NCI-H2107 (cell line): ENCODE data around the gene TMEM132C.
"Not testable (repeated sequence)": the region's sequence is repeated elsewhere in the genome, so short reads cannot be mapped to it uniquely, and the experiment has no call there.

Experiments
- DNase-seq: peaks from one replicate; lab custom pipeline; 2025; lab: John Stamatoyannopoulos, UW

TMEM132C gene

GRCh38 chr12:128564956-128565355 lies 298.0 kb downstream of the TMEM132C start:
- DNase-seq: no peak

GRCh38 chr12:128567730-128568129 lies 300.8 kb downstream of the TMEM132C start:
- no peak for DNase-seq

- no peak for DNase-seq
Measured at GRCh38 chr12:128570191-128571065, 303.5 kb downstream of the TMEM132C start.

- no peak for DNase-seq
Measured at GRCh38 chr12:128571906-128572810, 305.2 kb downstream of the TMEM132C start.

- no peak for DNase-seq
Measured at GRCh38 chr12:128573907-128574306, 306.9 kb downstream of the TMEM132C start.

- DNase-seq: no peak
Measured at GRCh38 chr12:128578045-128578444, 311.1 kb downstream of the TMEM132C start.

GRCh38 chr12:128581321-128581761 lies 314.4 kb downstream of the TMEM132C start:
- no peak for DNase-seq

- DNase-seq: no peak
Measured at GRCh38 chr12:128583453-128583852, 316.5 kb downstream of the TMEM132C start.

GRCh38 chr12:128586451-128587029 lies 319.6 kb downstream of the TMEM132C start:
- no peak for DNase-seq

GRCh38 chr12:128587918-128588317 lies 320.9 kb downstream of the TMEM132C start:
- no peak for DNase-seq

GRCh38 chr12:128592220-128592744 lies 325.3 kb downstream of the TMEM132C start:
- DNase-seq: no peak

GRCh38 chr12:128594521-128594920 lies 327.6 kb downstream of the TMEM132C start:
- DNase-seq: no peak

GRCh38 chr12:128595609-128596008 lies 328.6 kb downstream of the TMEM132C start:
- no peak for DNase-seq

- no peak for DNase-seq
Measured at GRCh38 chr12:128600886-128601285, 333.9 kb downstream of the TMEM132C start.

GRCh38 chr12:128603573-128604115 lies 336.7 kb downstream of the TMEM132C start:
- DNase-seq: no peak

- DNase-seq: not testable (repeated sequence)
Measured at GRCh38 chr12:128604219-128604618, 337.2 kb downstream of the TMEM132C start.

- DNase-seq: no peak
Measured at GRCh38 chr12:128606051-128606450, 339.1 kb downstream of the TMEM132C start.

- DNase-seq: no peak
Measured at GRCh38 chr12:128606538-128606937, 339.6 kb downstream of the TMEM132C start.

GRCh38 chr12:128606970-128607369 lies 340.0 kb downstream of the TMEM132C start:
- no peak for DNase-seq

GRCh38 chr12:128607641-128608040 lies 340.7 kb downstream of the TMEM132C start:
- DNase-seq: no peak

- DNase-seq: no peak
Measured at GRCh38 chr12:128609861-128610260, 342.9 kb downstream of the TMEM132C start.

GRCh38 chr12:128611736-128612135 lies 344.8 kb downstream of the TMEM132C start:
- no peak for DNase-seq
